HCT116 (cell line): ENCODE data around the gene CABS1. TPM values are rescaled to one million over a fixed set of nuclear protein-coding genes. Genes with fewer than 3 reads are reported as not detected.

Source experiments
- ATAC-seq: fragments of 200-7000 bp; cut with Tn5 transposase; 2 replicates; pipeline ENCODE4 v1.9.1; 2020; ENCODE audit warnings: mild to moderate bottlenecking, moderate library complexity
- BruUV-seq: library from RNA; stranded (reverse); fragments of 400-500 nt; replicated peaks from 2 replicates; lab custom pipeline; 2021; lab: Mats Ljungman, UMichigan
- CTCF ChIA-PET: fragments of 300-600 bp; sonication (Branson Sonifier 250); formaldehyde crosslinking; loops from one replicate; lab custom pipeline; 2021; ENCODE audit warnings: antibody characterized with exemption; lab: Charles Lee
- POLR2A ChIA-PET: fragments of 300-600, 350-600 bp; sonication (Branson Sonifier 250); formaldehyde crosslinking; loops from one replicate; lab custom pipeline; 2021; ENCODE audit warnings: antibody characterized with exemption; lab: Charles Lee
- RAD21 ChIA-PET, 2 experiments: fragments of 300-600 bp; sonication (Branson Sonifier 250); formaldehyde crosslinking; loops; one replicate each; lab custom pipeline; 2023; ENCODE audit warnings: low total read pairs in 2 of 2; ENCODE audit not compliant: uncharacterized antibody in 2 of 2, unreplicated experiment in 2 of 2, low non-redundant PET in 1 of 2; lab: Charles Lee
- DNase-seq: peaks from one replicate; pipeline ENCODE4 v3.0.0-alpha.2; 2010; ENCODE audit warnings: low read depth, low spot score
- H2AFZ ChIP-seq: fragments of 200-600 bp; shearing (Covaris generic), sonication (generic); 2 replicates; pipeline ENCODE4 v1.6.1; 2017; ENCODE audit warnings: low read depth, mixed run types, mixed read lengths, antibody characterized with exemption, low read length; ENCODE audit not compliant: poor library complexity, severe bottlenecking
- H3K27ac ChIP-seq: 2 replicates; pipeline ENCODE4 v1.5.1; 2012; ENCODE audit warnings: low read depth, low read length
- H3K27me3 ChIP-seq: fragments of 200-600 bp; sonication (generic); 2 replicates; pipeline ENCODE4 v1.6.1; 2016; ENCODE audit warnings: mixed run types, low read length, mixed read lengths; ENCODE audit not compliant: insufficient read depth
- H3K36me3 ChIP-seq, 2 experiments: fragments of 200-500 bp in 1 of 2; fragments of 200-600 bp in 1 of 2; sonication (Bioruptor generic) in 1 of 2; sonication (generic) in 1 of 2; 2 replicates each; pipeline versions ENCODE4 v1.5.1 to v1.6.1; 2014 to 2016; ENCODE audit warnings: low read length in 2 of 2, inconsistent platforms in 1 of 2, mixed read lengths in 1 of 2, mixed run types in 1 of 2; ENCODE audit not compliant: insufficient read depth in 2 of 2, control insufficient read depth in 1 of 2
- H3K4me1 ChIP-seq, 2 experiments: fragments of 200-600 bp in 1 of 2; sonication (generic) in 1 of 2; 2 replicates each; pipeline versions ENCODE4 v1.5.1 to v1.6.1; 2012 to 2017; ENCODE audit warnings: low read length in 2 of 2, inconsistent platforms in 1 of 2, mild to moderate bottlenecking in 1 of 2, mixed read lengths in 1 of 2, mixed run types in 1 of 2, moderate library complexity in 1 of 2; ENCODE audit not compliant: insufficient read depth in 2 of 2, control insufficient read depth in 1 of 2
- H3K4me2 ChIP-seq: fragments of 200-600 bp; sonication (generic); 2 replicates; pipeline ENCODE4 v1.6.1; 2017; ENCODE audit warnings: mixed run types, low read length, mixed read lengths
- H3K4me3 ChIP-seq, 2 experiments: fragments of 200-600 bp in 1 of 2; sonication (generic) in 1 of 2; replicated peaks in 1 of 2; 2 replicates each; pipeline ENCODE4 v1.5.1; 2011 to 2016; ENCODE audit warnings: low read length in 2 of 2, control low read depth in 1 of 2, low read depth in 1 of 2, mild to moderate bottlenecking in 1 of 2, mixed read lengths in 1 of 2, mixed run types in 1 of 2
- H3K79me2 ChIP-seq: fragments of 200-600 bp; sonication (generic); 2 replicates; pipeline ENCODE4 v1.6.1; 2017; ENCODE audit warnings: mild to moderate bottlenecking, mixed run types, low read length, moderate library complexity, mixed read lengths; ENCODE audit not compliant: insufficient read depth
- H3K9ac ChIP-seq: fragments of 200-600 bp; sonication (generic); 2 replicates; pipeline ENCODE4 v1.6.1; 2016; ENCODE audit warnings: low read length, mixed read lengths
- H3K9me2 ChIP-seq: fragments of 200-600 bp; sonication (generic), shearing (Covaris generic); 2 replicates; pipeline ENCODE4 v1.6.1; 2017; ENCODE audit warnings: mixed run types, mild to moderate bottlenecking, moderate library complexity; ENCODE audit not compliant: insufficient read depth
- H3K9me3 ChIP-seq, 2 experiments: fragments of 200-500 bp in 1 of 2; fragments of 200-600 bp in 1 of 2; sonication (Bioruptor generic) in 1 of 2; sonication (generic) in 1 of 2; 2 replicates each; pipeline ENCODE4 v1.6.1; 2014 to 2017; ENCODE audit warnings: low read length in 2 of 2, mixed read lengths in 2 of 2, inconsistent platforms in 1 of 2, low read depth in 1 of 2, mild to moderate bottlenecking in 1 of 2, mixed run types in 1 of 2, moderate library complexity in 1 of 2; ENCODE audit not compliant: control insufficient read depth in 1 of 2, insufficient read depth in 1 of 2
- H4K20me1 ChIP-seq: fragments of 200-600 bp; sonication (generic), shearing (Covaris generic); 2 replicates; pipeline ENCODE4 v1.6.1; 2017; ENCODE audit warnings: mixed run types, mild to moderate bottlenecking, moderate library complexity; ENCODE audit not compliant: insufficient read depth
- ELF1 ChIP-seq: IDR thresholded peaks from 2 replicates; pipeline ENCODE4 v1.6.1; 2012; ENCODE audit warnings: low read depth, borderline replicate concordance
- EZH2 ChIP-seq: fragments of 200-600 bp; sonication (generic); IDR thresholded peaks from 2 replicates; pipeline ENCODE4 v1.6.1; 2017; ENCODE audit warnings: antibody characterized with exemption, mixed run types
- EZH2phosphoT487 ChIP-seq: fragments of 200-600 bp; IDR thresholded peaks from 2 replicates; pipeline ENCODE4 v1.6.1; 2018; ENCODE audit warnings: antibody characterized with exemption, borderline replicate concordance
- POLR2AphosphoS5 ChIP-seq: IDR thresholded peaks from 2 replicates; pipeline ENCODE4 v1.6.1; 2011; ENCODE audit warnings: mild to moderate bottlenecking, low read depth, low read length, moderate library complexity
- RAD21 ChIP-seq: IDR thresholded peaks from 2 replicates; pipeline ENCODE4 v1.6.1; 2012; ENCODE audit warnings: low read depth, mild to moderate bottlenecking
- SIN3A ChIP-seq: IDR thresholded peaks from 2 replicates; pipeline ENCODE4 v1.6.1; 2012; ENCODE audit warnings: low read depth
- SP1 ChIP-seq: IDR thresholded peaks from 2 replicates; pipeline ENCODE4 v1.6.1; 2012; ENCODE audit warnings: low read depth
- ZNF274 ChIP-seq: fragments of 200-500 bp; sonication (Bioruptor generic); IDR thresholded peaks from 2 replicates; pipeline ENCODE4 v1.6.1; 2014; ENCODE audit warnings: mild to moderate bottlenecking, low read depth, low read length, inconsistent platforms
- intact Hi-C: fragments of 100-400 bp; cut with micrococcal nuclease; formaldehyde crosslinking; loops from 2 replicates; pipeline ENCODE4 v1.10.0; 2022
- total RNA-seq: library from RNA; stranded (reverse); gene quantifications from one replicate; pipeline ENCODE4 v1.2.1, GENCODE V29; 2021; ENCODE audit not compliant: unreplicated experiment
- TF ChIP-seq, protein P1 (sequence below): IDR thresholded peaks from 2 replicates; pipeline ENCODE4 v1.6.1; 2011; ENCODE audit warnings: mild to moderate bottlenecking, low read length, moderate library complexity; ENCODE audit not compliant: insufficient replicate concordance; ENCODE audit errors: extremely low read depth
- TF ChIP-seq, protein P2 (sequence below): IDR thresholded peaks from 2 replicates; pipeline ENCODE4 v1.6.1; 2012

The CABS1 gene
- total RNA-seq, 1 experiment from 2014 or later, result not detected

DNA sequence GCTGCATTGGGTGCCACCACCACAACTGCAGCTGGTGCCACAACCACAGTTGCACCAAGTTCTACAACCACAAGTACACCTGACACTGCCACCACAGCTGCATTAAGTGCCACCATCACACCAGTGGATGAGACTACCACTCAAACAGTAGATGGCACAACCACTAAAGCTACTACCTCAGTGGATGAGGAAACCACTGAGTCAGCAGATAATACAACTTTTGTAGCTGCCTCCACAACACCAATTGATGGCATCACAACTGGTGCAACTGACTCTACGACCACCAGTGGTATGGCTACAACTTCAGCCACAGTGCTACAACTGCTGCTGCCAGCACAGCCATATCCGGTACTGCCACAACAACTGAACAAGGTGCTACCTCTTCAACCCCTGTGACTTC is 35.1 kb upstream of the CABS1 start (continued):
- no peak for TF ChIP-seq EZH2phosphoT487

DNA sequence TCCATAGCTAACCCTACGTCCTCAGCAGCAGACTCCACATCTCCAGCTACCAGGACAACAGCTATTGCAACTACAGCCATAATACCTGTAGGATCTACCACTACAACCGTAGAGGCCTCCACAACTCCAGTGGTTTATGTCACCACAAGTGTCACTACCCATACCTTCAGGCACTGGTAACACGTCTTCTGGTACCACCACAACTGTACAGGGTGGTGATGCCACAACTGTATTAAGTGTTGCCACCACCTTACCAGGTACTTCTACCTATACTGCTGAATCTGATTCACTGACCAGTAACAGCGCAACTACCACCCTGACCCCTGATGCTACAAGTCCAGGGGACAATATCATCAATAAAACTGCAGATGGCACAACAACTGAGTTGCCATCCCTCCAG is 34.6 kb upstream of the CABS1 start:
- no peaks in the 10 kb centered on the region for H3K4me1 ChIP-seq
- no peaks in the 10 kb centered on the region for H3K9me3 ChIP-seq
- no peaks in the 10 kb centered on the region for H3K36me3 ChIP-seq
- POLR2A ChIA-PET, result no interaction called here
- TF ChIP-seq ZNF274 (no peak), ELF1 (no peak), EZH2phosphoT487 (no peak), SIN3A (no peak), SP1 (no peak), POLR2AphosphoS5 (no peak), EZH2 (no peak), RAD21 (no peak)
- TF ChIP-seq, protein P1, sequence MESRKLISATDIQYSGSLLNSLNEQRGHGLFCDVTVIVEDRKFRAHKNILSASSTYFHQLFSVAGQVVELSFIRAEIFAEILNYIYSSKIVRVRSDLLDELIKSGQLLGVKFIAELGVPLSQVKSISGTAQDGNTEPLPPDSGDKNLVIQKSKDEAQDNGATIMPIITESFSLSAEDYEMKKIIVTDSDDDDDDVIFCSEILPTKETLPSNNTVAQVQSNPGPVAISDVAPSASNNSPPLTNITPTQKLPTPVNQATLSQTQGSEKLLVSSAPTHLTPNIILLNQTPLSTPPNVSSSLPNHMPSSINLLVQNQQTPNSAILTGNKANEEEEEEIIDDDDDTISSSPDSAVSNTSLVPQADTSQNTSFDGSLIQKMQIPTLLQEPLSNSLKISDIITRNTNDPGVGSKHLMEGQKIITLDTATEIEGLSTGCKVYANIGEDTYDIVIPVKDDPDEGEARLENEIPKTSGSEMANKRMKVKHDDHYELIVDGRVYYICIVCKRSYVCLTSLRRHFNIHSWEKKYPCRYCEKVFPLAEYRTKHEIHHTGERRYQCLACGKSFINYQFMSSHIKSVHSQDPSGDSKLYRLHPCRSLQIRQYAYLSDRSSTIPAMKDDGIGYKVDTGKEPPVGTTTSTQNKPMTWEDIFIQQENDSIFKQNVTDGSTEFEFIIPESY, result no peak
- TF ChIP-seq, protein P2, sequence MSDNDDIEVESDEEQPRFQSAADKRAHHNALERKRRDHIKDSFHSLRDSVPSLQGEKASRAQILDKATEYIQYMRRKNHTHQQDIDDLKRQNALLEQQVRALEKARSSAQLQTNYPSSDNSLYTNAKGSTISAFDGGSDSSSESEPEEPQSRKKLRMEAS, result no peak
- H4K20me1 ChIP-seq, result no peaks in the 10 kb centered on the region
- no peak for DNase-seq
- H3K9me2 ChIP-seq, result no peaks in the 10 kb centered on the region
- H3K9ac ChIP-seq, result no peak overlapping the region
- CTCF ChIA-PET, result no interaction called here
- no TSS peak for BruUV-seq
- intact Hi-C loops, result no loop called here
- ATAC-seq, result no peak
- no peak overlapping the region for H3K4me3 ChIP-seq
- H3K4me2 ChIP-seq, result no peak overlapping the region
- RAD21 ChIA-PET, result no interaction called here
- no peaks in the 10 kb centered on the region for H3K79me2 ChIP-seq
- no peak overlapping the region for H3K27ac ChIP-seq
- no peaks in the 10 kb centered on the region for H3K27me3 ChIP-seq
- no peak overlapping the region for H2AFZ ChIP-seq
